TTC549 (cell line): ENCODE results near the gene CRELD1.
"Not testable (repeated sequence)": the region's sequence is repeated elsewhere in the genome, so short reads cannot be mapped to it uniquely, and the experiment has no call there.

Source experiments
- FAIRE-seq: peaks from 2 replicates; lab custom pipeline; 2012; peaks lifted over from hg19 to GRCh38; lab: Jason Lieb, UNC

CRELD1 gene

GRCh38 chr3:9933561-9934234, at the start of gene CRELD1:
Gene CRELD1, plus strand, starts transcription at chr3:9933834. Its CDS starts 605 bp downstream, at chr3:9934439.
- peak; percentile 7 for FAIRE-seq

- FAIRE-seq: no peak
Measured at GRCh38 chr3:9884555-9885165, 49.0 kb upstream of the CRELD1 start.

- no peak for FAIRE-seq
Measured at GRCh38 chr3:9886328-9886727, 47.3 kb upstream of the CRELD1 start.

GRCh38 chr3:9887480-9887879, 46.2 kb upstream of the CRELD1 start:
- FAIRE-seq: no peak

GRCh38 chr3:9888540-9888939, 45.1 kb upstream of the CRELD1 start:
- FAIRE-seq: no peak

GRCh38 chr3:9889405-9889804, 44.2 kb upstream of the CRELD1 start:
- FAIRE-seq: no peak

GRCh38 chr3:9890249-9891071, 43.2 kb upstream of the CRELD1 start, which contains the start of gene JAGN1:
Gene JAGN1, plus strand, starts transcription at chr3:9890610. Its CDS starts 113 bp downstream, at chr3:9890723.
- no peak for FAIRE-seq

- FAIRE-seq: no peak
Measured at GRCh38 chr3:9891072-9891622, 42.5 kb upstream of the CRELD1 start.

- FAIRE-seq: no peak
Measured at GRCh38 chr3:9893739-9894138, 39.9 kb upstream of the CRELD1 start.

- not testable (repeated sequence) for FAIRE-seq
Measured at GRCh38 chr3:9895715-9896114, 37.9 kb upstream of the CRELD1 start.

GRCh38 chr3:9896755-9897407, 36.8 kb upstream of the CRELD1 start:
- not testable (repeated sequence) for FAIRE-seq

- no peak for FAIRE-seq
Measured at GRCh38 chr3:9897408-9898372, 35.9 kb upstream of the CRELD1 start.

- no peak for FAIRE-seq
Measured at GRCh38 chr3:9898467-9899241, 35.0 kb upstream of the CRELD1 start.

GRCh38 chr3:9899289-9899791, 34.3 kb upstream of the CRELD1 start:
- no peak for FAIRE-seq

GRCh38 chr3:9900965-9901415, 32.6 kb upstream of the CRELD1 start:
- not testable (repeated sequence) for FAIRE-seq

- no peak for FAIRE-seq
Measured at GRCh38 chr3:9901967-9902366, 31.7 kb upstream of the CRELD1 start.

GRCh38 chr3:9902372-9903237, 31.0 kb upstream of the CRELD1 start, which contains the start of gene IL17RE:
Gene IL17RE, plus strand, starts transcription at chr3:9902848. Its CDS starts 85 bp downstream, at chr3:9902933.
- FAIRE-seq: no peak

- FAIRE-seq: no peak
Measured at GRCh38 chr3:9903238-9903624, 30.4 kb upstream of the CRELD1 start.

- no peak for FAIRE-seq
Measured at GRCh38 chr3:9903904-9904303, 29.7 kb upstream of the CRELD1 start.
